Dermis microvascular lymphatic vessel endothelial cell (primary cell): Measurements from ENCODE around the gene WDR31. TPM values are rescaled to one million over a fixed set of nuclear protein-coding genes. Genes with fewer than 3 reads are reported as not detected.
A peak's percentile ranks its signal among the peaks of the same experiment; 100 is the strongest.

Experiments used
- DNase-seq, 2 donors: peaks; one replicate each; pipeline versions ENCODE4 v3.0.0 to v3.0.0-alpha.2; 2010; ENCODE audit warnings: low read depth in 2 of 2
- total RNA-seq: library from RNA; depleted of rRNA; stranded (reverse); fragments of >200 nt; gene quantifications from 2 replicates; pipeline ENCODE4 v1.2.1, GENCODE V29; 2014

Gene WDR31
- total RNA-seq, 1 donor from 2014 or later = 0.13 TPM

GRCh38 chr9:113341712-113342410 is 1.8 kb upstream of the WDR31 start:
- no peak for DNase-seq

GRCh38 chr9:113337714-113338113 is 2.4 kb downstream of the WDR31 start:
- DNase-seq = no peak

- DNase-seq = no peak
Measured at GRCh38 chr9:113331780-113332179, 8.3 kb downstream of the WDR31 start.

GRCh38 chr9:113328045-113328782 is 11.9 kb downstream of the WDR31 start:
- no peak for DNase-seq

GRCh38 chr9:113326230-113326629 is 13.8 kb downstream of the WDR31 start:
- no peak for DNase-seq

- DNase-seq = no peak
Measured at GRCh38 chr9:113322671-113323070, 17.4 kb downstream of the WDR31 start.

- DNase-seq = no peak
Measured at GRCh38 chr9:113320051-113320450, 20.0 kb downstream of the WDR31 start.

- no peak for DNase-seq
Measured at GRCh38 chr9:113319054-113319453, 21.0 kb downstream of the WDR31 start.

GRCh38 chr9:113317777-113318176 is 22.3 kb downstream of the WDR31 start:
- no peak for DNase-seq

- DNase-seq = no peak
Measured at GRCh38 chr9:113316030-113316429, 24.0 kb downstream of the WDR31 start.

- no peak for DNase-seq
Measured at GRCh38 chr9:113315231-113315630, 24.8 kb downstream of the WDR31 start.

GRCh38 chr9:113313261-113313660 is 26.8 kb downstream of the WDR31 start:
- DNase-seq = no peak

- no peak for DNase-seq
Measured at GRCh38 chr9:113311961-113312360, 28.1 kb downstream of the WDR31 start.

GRCh38 chr9:113310538-113310937 is 29.5 kb downstream of the WDR31 start:
- DNase-seq = peak in 1 of 2 donors; percentile 9

- DNase-seq = peak; percentile 33 to 58
Measured at GRCh38 chr9:113309204-113309813, 30.8 kb downstream of the WDR31 start.

- no peak for DNase-seq
Measured at GRCh38 chr9:113307396-113307975, 32.6 kb downstream of the WDR31 start.

GRCh38 chr9:113306566-113306965 is 33.5 kb downstream of the WDR31 start:
- no peak for DNase-seq

- DNase-seq = no peak
Measured at GRCh38 chr9:113302792-113303418, 37.2 kb downstream of the WDR31 start, which contains the start of gene RNF183. TSS of gene RNF183 (minus strand) at chr9:113303376. CDS start at chr9:113298184, 5,192 bp downstream.

- DNase-seq = no peak
Measured at GRCh38 chr9:113301548-113301947, 38.5 kb downstream of the WDR31 start.

GRCh38 chr9:113299800-113300292 is 40.2 kb downstream of the WDR31 start:
- DNase-seq = peak in 1 of 2 donors; percentile 46
